ENCODE measurements around the gene SND1.

The SND1 gene

DNA sequence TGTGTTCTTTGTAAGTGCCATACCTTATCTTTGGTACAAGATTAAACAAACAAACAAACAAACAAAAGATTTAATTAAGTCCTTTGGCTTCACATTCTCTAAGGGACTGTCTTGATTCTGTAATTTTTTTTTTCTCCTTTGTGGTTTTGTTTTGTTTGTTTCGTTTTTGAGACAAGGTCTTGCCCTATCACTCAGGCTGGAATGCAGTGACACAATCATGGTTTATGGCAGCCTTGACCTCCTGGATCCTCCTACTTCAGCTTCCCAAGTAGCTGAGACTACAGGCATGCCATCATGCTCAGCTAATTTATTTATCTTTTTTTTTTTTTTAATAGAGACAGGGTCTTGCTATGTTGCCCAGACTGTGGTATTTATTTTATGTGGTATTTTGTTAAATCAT is 213.5 kb downstream of the SND1 start:
- Histone ChIP-seq H3K9ac (ENCODE audit: low read length in 5 of 5) (no peak overlapping the region), H3K27me3 (ENCODE audit: control insufficient read depth in 5 of 5, insufficient read depth in 4 of 5, low read length in 5 of 5) (no peaks in the 10 kb centered on the region), H3K4me3 (ENCODE audit: low read depth in 1 of 5, low read length in 5 of 5) (no peak overlapping the region), H3K4me1 (ENCODE audit: control insufficient read depth in 5 of 5, insufficient read depth in 5 of 5, low read length in 5 of 5) (no peaks in the 10 kb centered on the region), H3K27ac (ENCODE audit: low read depth, low read length) (no peak overlapping the region), H3K9me3 (ENCODE audit: control insufficient read depth in 5 of 5, low read length in 5 of 5) (no peaks in the 10 kb centered on the region), H3K36me3 (ENCODE audit: control insufficient read depth in 5 of 5, insufficient read depth in 5 of 5, low read length in 5 of 5) (no peaks in the 10 kb centered on the region)

DNA sequence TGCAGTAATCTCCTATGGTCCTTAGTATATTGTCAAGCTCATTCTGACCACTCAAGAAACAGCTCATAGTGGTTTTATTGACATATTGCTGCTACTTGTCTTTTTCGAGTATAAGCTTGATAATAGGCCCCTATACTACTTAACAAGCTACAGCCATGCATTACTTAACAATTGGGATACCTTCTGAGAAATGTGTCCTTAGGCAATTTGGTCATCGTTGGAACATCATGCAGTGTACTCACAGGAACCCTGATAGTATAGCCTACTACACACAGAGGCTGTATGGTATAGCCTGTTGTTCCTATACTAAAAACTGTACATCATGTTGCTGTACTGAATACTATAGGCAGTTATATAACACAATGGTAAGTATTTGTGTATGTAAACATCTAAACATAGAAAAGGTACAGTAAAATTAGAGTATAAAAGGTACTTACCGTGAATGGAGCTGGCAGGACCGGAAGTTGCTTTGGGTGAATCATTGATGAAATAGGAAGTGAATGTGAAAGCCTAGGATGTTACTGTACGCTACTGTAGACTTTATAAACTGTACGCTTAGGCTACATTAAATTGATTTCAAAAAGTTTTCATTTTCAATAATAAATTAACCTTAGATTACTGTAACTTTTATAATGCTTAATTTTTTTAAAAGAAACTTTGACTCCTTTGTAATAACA is 218.4 kb downstream of the SND1 start:
- Histone ChIP-seq H3K27me3 (ENCODE audit: control insufficient read depth in 5 of 5, insufficient read depth in 4 of 5, low read length in 5 of 5) (no peaks in the 10 kb centered on the region), H3K9ac (ENCODE audit: low read length in 5 of 5) (no peak overlapping the region), H3K4me1 (ENCODE audit: control insufficient read depth in 5 of 5, insufficient read depth in 5 of 5, low read length in 5 of 5) (no peaks in the 10 kb centered on the region), H3K9me3 (ENCODE audit: control insufficient read depth in 5 of 5, low read length in 5 of 5) (no peaks in the 10 kb centered on the region), H3K36me3 (ENCODE audit: control insufficient read depth in 5 of 5, insufficient read depth in 5 of 5, low read length in 5 of 5) (no peaks in the 10 kb centered on the region), H3K27ac (ENCODE audit: low read depth, low read length) (no peak overlapping the region), H3K4me3 (ENCODE audit: low read depth in 1 of 5, low read length in 5 of 5) (no peak overlapping the region)

DNA sequence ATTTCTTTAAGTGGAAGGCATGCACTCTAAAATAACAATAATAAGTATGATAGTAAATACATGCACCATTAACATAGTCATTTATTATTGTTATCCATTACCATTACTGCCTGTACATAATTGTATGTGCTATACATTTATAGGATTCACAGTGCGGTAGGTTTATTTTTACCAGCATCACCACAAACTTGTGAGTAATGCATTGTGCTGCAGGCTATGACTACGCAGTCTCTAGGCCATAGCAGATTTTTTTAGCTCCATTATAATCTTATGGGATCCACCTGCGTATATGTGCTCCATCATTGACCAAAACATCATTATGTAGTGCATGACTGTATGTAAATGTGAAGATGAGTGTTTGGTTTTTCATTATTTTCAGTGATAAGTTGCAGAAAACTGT is 219.2 kb downstream of the SND1 start:
- no peaks in the 10 kb centered on the region for H3K4me1 ChIP-seq (ENCODE audit: control insufficient read depth in 5 of 5, insufficient read depth in 5 of 5, low read length in 5 of 5)
- H3K27ac ChIP-seq (ENCODE audit: low read depth, low read length) = no peak overlapping the region
- no peak overlapping the region for H3K9ac ChIP-seq (ENCODE audit: low read length in 5 of 5)
- H3K9me3 ChIP-seq (ENCODE audit: control insufficient read depth in 5 of 5, low read length in 5 of 5) = no peaks in the 10 kb centered on the region
- H3K27me3 ChIP-seq (ENCODE audit: control insufficient read depth in 5 of 5, insufficient read depth in 4 of 5, low read length in 5 of 5) = no peaks in the 10 kb centered on the region
- H3K36me3 ChIP-seq (ENCODE audit: control insufficient read depth in 5 of 5, insufficient read depth in 5 of 5, low read length in 5 of 5) = no peaks in the 10 kb centered on the region
- no peak overlapping the region for H3K4me3 ChIP-seq (ENCODE audit: low read depth in 1 of 5, low read length in 5 of 5)

DNA sequence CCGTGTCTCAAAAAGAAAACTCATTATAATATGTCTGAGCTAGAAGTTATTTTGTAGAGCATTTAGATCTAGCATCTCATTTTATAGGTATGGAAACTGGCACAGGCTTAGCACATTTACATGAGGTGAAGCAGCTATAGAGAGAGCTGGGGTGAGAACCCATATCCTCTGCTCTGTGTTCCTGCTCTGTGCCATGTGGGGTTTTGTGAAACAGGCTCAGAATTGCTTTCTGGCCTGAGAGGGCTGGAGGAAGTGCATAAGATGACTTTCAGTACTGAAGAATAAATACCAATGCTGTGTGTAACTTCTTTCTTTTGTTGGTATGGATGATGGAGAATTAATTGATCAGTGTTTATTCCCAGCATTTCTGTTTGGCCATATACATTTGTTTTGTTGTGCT is 220.1 kb downstream of the SND1 start:
- Histone ChIP-seq H3K4me3 (ENCODE audit: low read depth in 1 of 5, low read length in 5 of 5) (no peak overlapping the region), H3K9me3 (ENCODE audit: control insufficient read depth in 5 of 5, low read length in 5 of 5) (no peaks in the 10 kb centered on the region), H3K9ac (ENCODE audit: low read length in 5 of 5) (no peak overlapping the region), H3K36me3 (ENCODE audit: control insufficient read depth in 5 of 5, insufficient read depth in 5 of 5, low read length in 5 of 5) (no peaks in the 10 kb centered on the region), H3K4me1 (ENCODE audit: control insufficient read depth in 5 of 5, insufficient read depth in 5 of 5, low read length in 5 of 5) (no peaks in the 10 kb centered on the region), H3K27me3 (ENCODE audit: control insufficient read depth in 5 of 5, insufficient read depth in 4 of 5, low read length in 5 of 5) (no peaks in the 10 kb centered on the region), H3K27ac (ENCODE audit: low read depth, low read length) (no peak overlapping the region)

DNA sequence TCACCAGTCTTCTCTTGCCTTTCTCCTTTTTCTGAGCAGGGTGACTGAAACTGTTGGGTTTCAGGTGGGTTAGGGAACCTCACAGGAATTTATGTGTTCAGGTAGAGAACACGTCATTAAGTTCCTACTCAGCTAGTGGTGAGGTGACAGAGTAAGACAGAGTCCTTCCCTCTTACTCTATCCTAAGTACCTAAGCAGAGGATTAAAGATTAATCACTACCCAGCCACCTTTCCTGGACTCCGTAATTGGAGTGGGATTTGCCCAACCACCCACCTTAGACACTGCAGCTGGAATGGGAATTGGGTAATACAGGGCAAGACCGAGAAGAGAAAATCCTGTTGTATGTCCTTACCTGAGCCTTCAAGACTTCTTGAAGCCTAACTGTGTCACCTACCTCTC is 221.2 kb downstream of the SND1 start:
- H3K9me3 ChIP-seq (ENCODE audit: control insufficient read depth in 5 of 5, low read length in 5 of 5) = no peaks in the 10 kb centered on the region
- H3K4me3 ChIP-seq (ENCODE audit: low read depth in 1 of 5, low read length in 5 of 5) = no peak overlapping the region
- no peaks in the 10 kb centered on the region for H3K27me3 ChIP-seq (ENCODE audit: control insufficient read depth in 5 of 5, insufficient read depth in 4 of 5, low read length in 5 of 5)
- no peak overlapping the region for H3K27ac ChIP-seq (ENCODE audit: low read depth, low read length)
- H3K9ac ChIP-seq (ENCODE audit: low read length in 5 of 5) = no peak overlapping the region
- no peaks in the 10 kb centered on the region for H3K36me3 ChIP-seq (ENCODE audit: control insufficient read depth in 5 of 5, insufficient read depth in 5 of 5, low read length in 5 of 5)
- H3K4me1 ChIP-seq (ENCODE audit: control insufficient read depth in 5 of 5, insufficient read depth in 5 of 5, low read length in 5 of 5) = peaks cover 0 to 3% (median 0%) of the 10 kb centered on the region in 5 donors

DNA sequence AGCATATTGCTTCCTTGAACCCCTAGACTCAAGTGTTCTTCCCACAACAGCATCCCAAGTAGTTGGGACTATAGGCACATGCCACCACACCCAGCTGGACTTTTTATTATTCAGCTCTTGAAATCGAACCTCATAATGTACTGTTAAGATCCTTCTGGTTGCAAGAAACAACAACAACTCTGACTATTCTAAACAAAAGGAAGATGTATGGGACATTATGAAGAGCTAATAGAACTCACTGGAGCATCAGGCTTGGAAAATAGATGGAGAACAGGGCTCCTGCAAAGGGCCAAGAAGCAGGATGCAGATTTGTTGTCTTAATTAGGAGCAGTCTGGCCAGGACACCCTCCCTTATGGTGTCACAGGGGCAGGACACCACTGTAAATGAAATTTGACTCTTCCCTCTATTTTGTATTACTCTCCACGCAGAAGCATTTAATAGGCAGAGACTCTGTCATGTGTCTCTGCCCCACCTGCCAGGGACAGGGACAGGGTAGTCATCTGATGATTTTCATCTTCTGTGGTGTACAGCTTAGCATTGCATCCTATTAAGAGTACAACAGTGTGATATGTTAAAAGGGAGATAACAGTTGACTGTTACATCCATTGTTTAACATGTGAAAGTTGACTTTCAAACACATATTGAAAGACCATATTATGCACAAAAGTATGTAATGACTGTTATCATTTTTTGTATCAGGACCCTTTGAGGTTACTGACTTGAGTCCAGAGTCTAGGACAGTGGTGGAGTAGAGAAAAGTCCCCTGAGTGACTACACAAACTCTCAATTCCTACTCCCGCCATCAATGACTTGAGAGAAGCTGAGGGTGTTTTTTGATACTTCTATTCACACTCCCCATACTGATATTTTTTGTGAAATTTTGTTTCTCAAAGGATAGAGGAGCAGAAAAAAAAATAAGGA is 222.0 kb downstream of the SND1 start:
- Histone ChIP-seq H3K36me3 (ENCODE audit: control insufficient read depth in 5 of 5, insufficient read depth in 5 of 5, low read length in 5 of 5) (no peaks in the 10 kb centered on the region), H3K9me3 (ENCODE audit: control insufficient read depth in 5 of 5, low read length in 5 of 5) (no peaks in the 10 kb centered on the region), H3K27ac (ENCODE audit: low read depth, low read length) (no peak overlapping the region), H3K9ac (ENCODE audit: low read length in 5 of 5) (no peak overlapping the region), H3K27me3 (ENCODE audit: control insufficient read depth in 5 of 5, insufficient read depth in 4 of 5, low read length in 5 of 5) (no peaks in the 10 kb centered on the region), H3K4me3 (ENCODE audit: low read depth in 1 of 5, low read length in 5 of 5) (no peak overlapping the region), H3K4me1 (ENCODE audit: control insufficient read depth in 5 of 5, insufficient read depth in 5 of 5, low read length in 5 of 5) (peaks cover 0 to 3% (median 0%) of the 10 kb centered on the region in 5 donors)

DNA sequence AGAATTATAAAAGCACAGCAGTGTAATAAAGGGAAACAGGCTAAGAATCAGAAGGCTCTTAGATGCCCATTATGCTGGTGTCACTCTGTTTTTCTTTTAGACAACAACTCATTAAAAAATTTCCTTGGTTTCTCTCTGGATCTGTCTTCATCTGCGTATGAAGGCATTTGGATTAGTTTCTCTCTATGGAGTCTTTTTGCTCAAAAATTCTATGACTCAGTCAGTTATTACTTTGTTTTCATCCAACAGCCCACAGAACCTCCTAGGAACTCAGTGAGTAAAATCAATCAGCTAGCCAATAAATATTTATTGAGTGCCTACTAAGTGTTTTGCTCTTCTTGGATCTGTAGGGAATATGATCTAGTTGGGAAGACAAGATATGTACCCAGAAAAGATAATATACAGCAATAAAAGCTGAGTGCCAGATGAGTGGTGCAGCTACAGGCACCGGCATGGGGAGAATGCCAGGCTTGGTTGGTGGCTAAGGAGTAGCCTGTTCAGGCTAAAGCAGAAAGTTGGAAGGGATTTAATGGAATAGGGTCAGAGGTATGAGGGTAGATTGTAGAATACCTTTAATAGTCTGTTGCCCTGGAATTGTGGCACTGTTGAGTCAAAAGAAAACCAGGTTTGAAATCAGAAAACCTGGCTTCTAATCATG is 223.1 kb downstream of the SND1 start:
- H3K36me3 ChIP-seq (ENCODE audit: control insufficient read depth in 5 of 5, insufficient read depth in 5 of 5, low read length in 5 of 5) = no peaks in the 10 kb centered on the region
- no peaks in the 10 kb centered on the region for H3K9me3 ChIP-seq (ENCODE audit: control insufficient read depth in 5 of 5, low read length in 5 of 5)
- H3K4me3 ChIP-seq (ENCODE audit: low read depth in 1 of 5, low read length in 5 of 5) = no peak overlapping the region
- no peak overlapping the region for H3K27ac ChIP-seq (ENCODE audit: low read depth, low read length)
- no peaks in the 10 kb centered on the region for H3K27me3 ChIP-seq (ENCODE audit: control insufficient read depth in 5 of 5, insufficient read depth in 4 of 5, low read length in 5 of 5)
- H3K9ac ChIP-seq (ENCODE audit: low read length in 5 of 5) = no peak overlapping the region
- peaks cover 0 to 3% (median 0%) of the 10 kb centered on the region in 5 donors for H3K4me1 ChIP-seq (ENCODE audit: control insufficient read depth in 5 of 5, insufficient read depth in 5 of 5, low read length in 5 of 5)

DNA sequence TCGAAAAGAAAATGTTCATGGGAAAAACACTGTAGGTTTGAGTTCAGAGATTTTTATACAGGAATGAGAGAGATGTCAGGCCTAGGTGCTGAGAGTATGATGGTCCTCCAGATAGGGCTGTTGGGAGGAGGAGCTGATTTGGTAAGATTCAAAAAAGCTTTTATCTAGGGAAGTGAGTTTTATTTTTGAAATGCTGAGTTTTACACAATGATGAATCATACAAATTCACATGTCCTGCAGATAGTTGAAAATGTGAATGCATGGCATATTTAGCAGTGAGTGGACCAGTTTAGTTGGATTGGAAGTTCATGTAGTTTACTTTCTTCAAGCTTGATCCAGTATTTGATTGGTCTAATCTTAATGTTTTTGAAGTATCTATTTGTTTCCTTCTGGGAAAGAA is 224.4 kb downstream of the SND1 start:
- H3K27ac ChIP-seq (ENCODE audit: low read depth, low read length) = no peak overlapping the region
- H3K36me3 ChIP-seq (ENCODE audit: control insufficient read depth in 5 of 5, insufficient read depth in 5 of 5, low read length in 5 of 5) = no peaks in the 10 kb centered on the region
- H3K4me1 ChIP-seq (ENCODE audit: control insufficient read depth in 5 of 5, insufficient read depth in 5 of 5, low read length in 5 of 5) = peaks cover 0 to 3% (median 0%) of the 10 kb centered on the region in 5 donors
- no peak overlapping the region for H3K4me3 ChIP-seq (ENCODE audit: low read depth in 1 of 5, low read length in 5 of 5)
- H3K27me3 ChIP-seq (ENCODE audit: control insufficient read depth in 5 of 5, insufficient read depth in 4 of 5, low read length in 5 of 5) = no peaks in the 10 kb centered on the region
- no peaks in the 10 kb centered on the region for H3K9me3 ChIP-seq (ENCODE audit: control insufficient read depth in 5 of 5, low read length in 5 of 5)
- H3K9ac ChIP-seq (ENCODE audit: low read length in 5 of 5) = no peak overlapping the region

DNA sequence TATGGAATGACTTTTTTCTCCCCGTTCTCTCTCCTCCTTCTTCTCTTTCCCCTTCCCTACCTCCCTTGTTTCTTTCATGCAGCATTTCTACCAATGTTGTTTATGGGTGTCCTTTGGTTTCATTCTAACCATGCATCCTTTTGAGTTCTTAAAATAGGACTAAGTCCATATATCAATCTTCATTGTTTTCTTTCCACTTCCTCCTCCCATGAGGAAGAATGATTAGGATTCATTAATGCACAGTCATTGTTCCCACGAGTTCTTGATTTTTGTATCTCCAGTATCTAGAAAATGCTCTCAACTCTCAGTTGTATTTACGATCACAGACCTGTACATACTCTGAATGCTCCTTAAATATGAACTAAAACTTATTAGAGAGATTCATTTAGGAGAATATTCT is 226.0 kb downstream of the SND1 start:
- no peaks in the 10 kb centered on the region for H3K9me3 ChIP-seq (ENCODE audit: control insufficient read depth in 5 of 5, low read length in 5 of 5)
- no peaks in the 10 kb centered on the region for H3K36me3 ChIP-seq (ENCODE audit: control insufficient read depth in 5 of 5, insufficient read depth in 5 of 5, low read length in 5 of 5)
- peaks cover 0 to 4% (median 0%) of the 10 kb centered on the region in 5 donors for H3K4me1 ChIP-seq (ENCODE audit: control insufficient read depth in 5 of 5, insufficient read depth in 5 of 5, low read length in 5 of 5)
- H3K9ac ChIP-seq (ENCODE audit: low read length in 5 of 5) = no peak overlapping the region
- H3K27ac ChIP-seq (ENCODE audit: low read depth, low read length) = no peak overlapping the region
- no peak overlapping the region for H3K4me3 ChIP-seq (ENCODE audit: low read depth in 1 of 5, low read length in 5 of 5)
- H3K27me3 ChIP-seq (ENCODE audit: control insufficient read depth in 5 of 5, insufficient read depth in 4 of 5, low read length in 5 of 5) = no peaks in the 10 kb centered on the region

DNA sequence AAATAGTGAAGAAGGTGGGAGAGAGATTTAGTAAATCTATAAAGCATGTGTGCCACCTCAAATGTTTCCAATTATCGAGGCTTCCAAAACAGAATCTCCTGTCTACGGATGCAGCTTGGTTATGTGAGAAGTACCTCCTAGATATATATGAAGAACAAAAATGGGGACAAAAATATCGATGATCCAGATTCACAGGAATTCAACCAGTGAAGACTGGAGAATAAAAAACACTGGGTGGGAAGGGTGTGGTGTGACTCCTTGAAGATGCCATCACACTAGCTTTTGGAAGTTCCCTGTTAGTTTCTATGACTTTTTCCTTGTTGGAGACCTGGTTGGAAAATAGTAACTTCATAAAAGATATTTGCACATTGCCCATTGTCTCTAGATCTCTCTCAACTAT is 226.8 kb downstream of the SND1 start:
- Histone ChIP-seq H3K9ac (ENCODE audit: low read length in 5 of 5) (no peak overlapping the region), H3K4me1 (ENCODE audit: control insufficient read depth in 5 of 5, insufficient read depth in 5 of 5, low read length in 5 of 5) (peaks cover 0 to 4% (median 0%) of the 10 kb centered on the region in 5 donors), H3K4me3 (ENCODE audit: low read depth in 1 of 5, low read length in 5 of 5) (no peak overlapping the region), H3K9me3 (ENCODE audit: control insufficient read depth in 5 of 5, low read length in 5 of 5) (no peaks in the 10 kb centered on the region), H3K36me3 (ENCODE audit: control insufficient read depth in 5 of 5, insufficient read depth in 5 of 5, low read length in 5 of 5) (no peaks in the 10 kb centered on the region), H3K27me3 (ENCODE audit: control insufficient read depth in 5 of 5, insufficient read depth in 4 of 5, low read length in 5 of 5) (no peaks in the 10 kb centered on the region), H3K27ac (ENCODE audit: low read depth, low read length) (no peak overlapping the region)
